ENCODE data around the gene OR5B2. TPM values are rescaled to one million over a fixed set of nuclear protein-coding genes. Genes with fewer than 3 reads are reported as not detected.

Gene OR5B2
- total RNA-seq, 2 experiments from 2014 or later = not detected

DNA sequence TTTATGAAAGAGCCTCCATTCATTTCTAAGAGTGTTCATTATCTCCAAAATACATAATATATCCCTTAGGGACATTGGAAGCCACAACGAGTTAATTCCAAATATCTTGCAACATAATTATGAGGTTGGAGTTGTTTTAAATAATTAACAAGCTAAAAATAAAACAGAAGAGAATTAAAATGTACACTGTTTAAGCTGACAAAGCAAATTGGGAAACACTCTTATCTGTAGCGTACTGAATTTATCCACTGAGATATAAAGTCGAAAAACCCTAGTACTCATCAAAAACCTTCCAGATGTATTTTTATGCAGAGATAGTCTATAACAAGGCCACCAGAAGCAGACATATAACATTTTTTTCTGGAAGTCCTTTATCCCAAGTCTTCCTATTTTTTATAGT is 6.3 kb upstream of the OR5B2 start:
- H3K27me3 ChIP-seq (ENCODE audit: control insufficient read depth in 1 of 2, insufficient read depth in 2 of 2, low read length in 2 of 2) = no peaks in the 10 kb centered on the region
- ChIA-PET POLR2A (no interaction called here), CTCF (no interaction called here)
- H3K4me1 ChIP-seq (ENCODE audit: insufficient read depth, low read length) = no peaks in the 10 kb centered on the region
- Mint-ChIP-seq H3K27me3 (peaks cover 8% of the 10 kb centered on the region), H3K27ac (no peak overlapping the region), H3K36me3 (ENCODE audit: low read depth) (no peaks in the 10 kb centered on the region), H3K4me3 (no peak overlapping the region), H3K9me3 (no peaks in the 10 kb centered on the region), H3K4me1 (ENCODE audit: low read depth) (no peaks in the 10 kb centered on the region)
- H3K36me3 ChIP-seq (ENCODE audit: insufficient read depth, low read length) = no peaks in the 10 kb centered on the region
- peaks cover 0 to 5% of the 10 kb centered on the region in 2 experiments for H3K9me3 ChIP-seq (ENCODE audit: control insufficient read depth in 1 of 2, insufficient read depth in 1 of 2, low read length in 2 of 2)
- H3K27ac ChIP-seq (ENCODE audit: low read depth in 1 of 2, low read length in 2 of 2) = no peak overlapping the region
- ATAC-seq (ENCODE audit: poor library complexity) = no peak
- H3K4me3 ChIP-seq (ENCODE audit: low read length) = no peak overlapping the region
- TF ChIP-seq, protein P1, sequence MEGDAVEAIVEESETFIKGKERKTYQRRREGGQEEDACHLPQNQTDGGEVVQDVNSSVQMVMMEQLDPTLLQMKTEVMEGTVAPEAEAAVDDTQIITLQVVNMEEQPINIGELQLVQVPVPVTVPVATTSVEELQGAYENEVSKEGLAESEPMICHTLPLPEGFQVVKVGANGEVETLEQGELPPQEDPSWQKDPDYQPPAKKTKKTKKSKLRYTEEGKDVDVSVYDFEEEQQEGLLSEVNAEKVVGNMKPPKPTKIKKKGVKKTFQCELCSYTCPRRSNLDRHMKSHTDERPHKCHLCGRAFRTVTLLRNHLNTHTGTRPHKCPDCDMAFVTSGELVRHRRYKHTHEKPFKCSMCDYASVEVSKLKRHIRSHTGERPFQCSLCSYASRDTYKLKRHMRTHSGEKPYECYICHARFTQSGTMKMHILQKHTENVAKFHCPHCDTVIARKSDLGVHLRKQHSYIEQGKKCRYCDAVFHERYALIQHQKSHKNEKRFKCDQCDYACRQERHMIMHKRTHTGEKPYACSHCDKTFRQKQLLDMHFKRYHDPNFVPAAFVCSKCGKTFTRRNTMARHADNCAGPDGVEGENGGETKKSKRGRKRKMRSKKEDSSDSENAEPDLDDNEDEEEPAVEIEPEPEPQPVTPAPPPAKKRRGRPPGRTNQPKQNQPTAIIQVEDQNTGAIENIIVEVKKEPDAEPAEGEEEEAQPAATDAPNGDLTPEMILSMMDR (IDR thresholded peaks at IDR 0.05) = no peak
- intact Hi-C loops (cut with DNase I, micrococcal nuclease) = no loop called here
- no peak for DNase-seq

DNA sequence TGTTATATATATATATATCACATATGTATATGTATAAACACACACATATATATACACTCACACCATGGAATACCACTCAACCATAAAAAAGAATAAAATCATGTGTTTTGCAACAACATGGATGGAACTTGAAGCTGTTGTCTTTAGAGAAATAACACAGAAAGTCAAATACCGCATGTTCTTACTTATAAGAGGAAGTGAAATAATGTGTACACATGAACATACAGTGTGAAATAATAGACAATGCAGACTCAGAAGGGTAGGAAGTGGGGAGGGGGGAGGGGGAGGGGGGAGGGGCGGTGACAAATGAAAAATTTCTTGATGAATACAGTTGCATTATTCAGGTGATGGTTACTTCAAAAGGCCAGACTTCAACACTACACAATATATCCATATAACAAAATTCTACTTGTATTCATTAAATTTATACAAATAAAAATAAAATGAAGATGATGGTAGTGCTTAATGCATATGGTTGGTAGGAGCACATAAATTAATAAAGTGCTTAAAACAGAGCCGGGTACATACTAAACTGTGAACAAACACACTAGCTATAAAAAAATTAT is 5.8 kb upstream of the OR5B2 start:
- Mint-ChIP-seq H3K9me3 (no peaks in the 10 kb centered on the region), H3K27ac (no peak overlapping the region), H3K4me3 (no peak overlapping the region), H3K36me3 (ENCODE audit: low read depth) (no peaks in the 10 kb centered on the region), H3K27me3 (peaks cover 10% of the 10 kb centered on the region), H3K4me1 (ENCODE audit: low read depth) (no peaks in the 10 kb centered on the region)
- Histone ChIP-seq H3K4me1 (ENCODE audit: insufficient read depth, low read length) (no peaks in the 10 kb centered on the region), H3K27me3 (ENCODE audit: control insufficient read depth in 1 of 2, insufficient read depth in 2 of 2, low read length in 2 of 2) (no peaks in the 10 kb centered on the region), H3K9me3 (ENCODE audit: control insufficient read depth in 1 of 2, insufficient read depth in 1 of 2, low read length in 2 of 2) (peaks cover 0 to 9% of the 10 kb centered on the region in 2 experiments), H3K36me3 (ENCODE audit: insufficient read depth, low read length) (no peaks in the 10 kb centered on the region), H3K27ac (ENCODE audit: low read depth in 1 of 2, low read length in 2 of 2) (no peak overlapping the region), H3K4me3 (ENCODE audit: low read length) (no peak overlapping the region)
- DNase-seq (no peak), ATAC-seq (ENCODE audit: poor library complexity) (no peak)
- intact Hi-C loops (cut with DNase I, micrococcal nuclease) = no loop called here
- ChIA-PET CTCF (no interaction called here), POLR2A (no interaction called here)
- TF ChIP-seq, protein P1 (IDR thresholded peaks at IDR 0.05) = no peak

DNA sequence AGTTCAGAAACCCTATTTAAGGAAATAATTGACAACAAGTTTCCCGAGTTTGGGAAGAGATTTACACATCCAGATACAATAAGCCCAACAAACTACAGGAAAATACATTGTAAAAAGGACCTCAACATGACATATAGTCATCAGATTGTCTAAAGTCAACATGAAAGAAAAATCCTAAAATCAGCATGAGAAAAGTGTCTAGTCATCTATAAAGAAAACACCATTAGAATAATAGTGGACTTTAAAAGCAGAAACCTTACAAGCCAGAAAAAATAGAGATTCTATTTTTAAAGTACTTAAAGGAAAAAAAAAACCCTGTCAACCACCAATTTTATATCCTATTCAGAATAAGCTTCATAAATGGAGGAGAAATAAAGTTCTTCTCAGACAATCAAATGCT is 1.4 kb upstream of the OR5B2 start:
- Mint-ChIP-seq H3K4me3 (no peak overlapping the region), H3K4me1 (ENCODE audit: low read depth) (no peaks in the 10 kb centered on the region), H3K36me3 (ENCODE audit: low read depth) (no peaks in the 10 kb centered on the region), H3K27ac (no peak overlapping the region), H3K27me3 (peaks cover 39% of the 10 kb centered on the region), H3K9me3 (peaks cover 2% of the 10 kb centered on the region)
- ChIA-PET POLR2A (no interaction called here), CTCF (no interaction called here)
- intact Hi-C loops (cut with DNase I, micrococcal nuclease) = no loop called here
- Histone ChIP-seq H3K4me3 (ENCODE audit: low read length) (no peak overlapping the region), H3K36me3 (ENCODE audit: insufficient read depth, low read length) (no peaks in the 10 kb centered on the region), H3K27ac (ENCODE audit: low read depth in 1 of 2, low read length in 2 of 2) (no peak overlapping the region), H3K4me1 (ENCODE audit: insufficient read depth, low read length) (no peaks in the 10 kb centered on the region), H3K27me3 (ENCODE audit: control insufficient read depth in 1 of 2, insufficient read depth in 2 of 2, low read length in 2 of 2) (peaks cover 6 to 8% of the 10 kb centered on the region in 2 experiments), H3K9me3 (ENCODE audit: control insufficient read depth in 1 of 2, insufficient read depth in 1 of 2, low read length in 2 of 2) (peaks cover 0 to 15% of the 10 kb centered on the region in 2 experiments)
- ATAC-seq (ENCODE audit: poor library complexity) (no peak), DNase-seq (no peak)
- TF ChIP-seq, protein P1 (IDR thresholded peaks at IDR 0.05) = no peak
